GM21528 (cell line): ENCODE results near the gene CHST13.

ENCODE experiments used
- ATAC-seq: cut with Tn5 transposase; IDR thresholded peaks from one replicate; pipeline ENCODE4 v1.9.1; 2021; ENCODE audit warnings: mild to moderate bottlenecking, moderate library complexity; ENCODE audit not compliant: unreplicated experiment, low FRiP score

Gene CHST13

GRCh38 chr3:126523745-126524428 lies at the start of gene CHST13:
TSS of gene CHST13 (plus strand) at chr3:126524155. CDS start at chr3:126524333, 178 bp downstream.
- no peak for ATAC-seq

- ATAC-seq: peak; percentile 16
These were observed 49.2 kb upstream of the CHST13 start for GRCh38 chr3:126474498-126475412.

GRCh38 chr3:126475413-126476114 lies 48.4 kb upstream of the CHST13 start, which contains the start of gene ZXDC:
TSS of gene ZXDC (minus strand) at chr3:126475891. CDS start at chr3:126475865, 26 bp downstream.
- ATAC-seq: peak; percentile 76

- peak; percentile 16 for ATAC-seq
These were observed 47.5 kb upstream of the CHST13 start for GRCh38 chr3:126476166-126477060.

- no peak for ATAC-seq
These were observed 46.9 kb upstream of the CHST13 start for GRCh38 chr3:126477061-126477380.

- ATAC-seq: no peak
These were observed 45.2 kb upstream of the CHST13 start for GRCh38 chr3:126478581-126479310.

GRCh38 chr3:126479642-126480041 lies 44.3 kb upstream of the CHST13 start:
- no peak for ATAC-seq

- no peak for ATAC-seq
These were observed 43.7 kb upstream of the CHST13 start for GRCh38 chr3:126480206-126480605.

- no peak for ATAC-seq
These were observed 43.1 kb upstream of the CHST13 start for GRCh38 chr3:126480861-126481260.

GRCh38 chr3:126481808-126482502 lies 42.0 kb upstream of the CHST13 start:
- ATAC-seq: no peak

- no peak for ATAC-seq
These were observed 41.3 kb upstream of the CHST13 start for GRCh38 chr3:126482503-126483255.

GRCh38 chr3:126483321-126483761 lies 40.6 kb upstream of the CHST13 start:
- no peak for ATAC-seq

- ATAC-seq: no peak
These were observed 39.8 kb upstream of the CHST13 start for GRCh38 chr3:126484148-126484547.

GRCh38 chr3:126484662-126485061 lies 39.3 kb upstream of the CHST13 start:
- ATAC-seq: no peak

GRCh38 chr3:126485176-126485897 lies 38.6 kb upstream of the CHST13 start:
- no peak for ATAC-seq

GRCh38 chr3:126485956-126486355 lies 38.0 kb upstream of the CHST13 start:
- no peak for ATAC-seq

- ATAC-seq: no peak
These were observed 37.6 kb upstream of the CHST13 start for GRCh38 chr3:126486360-126486847.
